ENCODE data around the gene RAD54L. TPM values are rescaled to one million over a fixed set of nuclear protein-coding genes. Genes with fewer than 3 reads are reported as not detected.

The RAD54L gene
- total and polyA plus RNA-seq, 4 donors: 0.72 to 2.2 (median 2.1) TPM

DNA sequence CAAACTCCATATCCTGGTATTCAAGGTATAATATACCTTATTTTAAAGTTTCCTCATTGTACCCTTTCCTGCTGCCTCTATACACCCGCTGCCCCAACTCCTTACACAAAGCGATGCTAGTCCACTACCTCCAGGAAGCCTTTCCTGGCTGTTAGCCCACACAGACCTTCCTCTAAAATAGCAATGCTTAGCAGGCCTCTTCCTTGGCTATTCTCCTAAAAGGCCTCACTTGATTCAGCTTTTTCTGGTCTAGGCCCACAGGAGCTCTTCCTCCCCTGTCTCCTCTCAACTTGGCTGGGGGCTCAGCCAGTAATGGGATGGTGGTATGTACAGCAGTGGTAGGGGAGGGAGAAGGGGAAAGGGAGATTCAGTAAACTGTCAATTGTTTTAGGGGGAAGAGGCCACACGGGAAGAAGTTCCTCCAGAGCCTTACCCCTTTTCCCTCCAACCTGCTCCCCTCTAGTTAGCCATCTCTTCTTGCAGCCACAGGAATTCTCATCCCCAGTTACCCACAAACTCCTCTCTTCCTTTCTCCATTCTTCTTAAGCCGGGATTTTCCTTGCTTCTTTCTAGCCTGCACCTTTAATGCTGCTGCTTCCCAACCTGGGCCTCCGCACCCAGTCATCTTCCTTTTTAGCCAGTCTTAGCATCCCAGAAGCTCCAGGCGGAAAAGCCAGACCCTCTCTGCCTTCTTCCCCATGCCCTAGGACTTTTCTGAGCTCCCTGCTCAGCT, 53.3 kb downstream of the RAD54L start:
- DNase-seq: peak in 2 of 3 donors; percentile 43 to 69
- TF ChIP-seq, protein P1, sequence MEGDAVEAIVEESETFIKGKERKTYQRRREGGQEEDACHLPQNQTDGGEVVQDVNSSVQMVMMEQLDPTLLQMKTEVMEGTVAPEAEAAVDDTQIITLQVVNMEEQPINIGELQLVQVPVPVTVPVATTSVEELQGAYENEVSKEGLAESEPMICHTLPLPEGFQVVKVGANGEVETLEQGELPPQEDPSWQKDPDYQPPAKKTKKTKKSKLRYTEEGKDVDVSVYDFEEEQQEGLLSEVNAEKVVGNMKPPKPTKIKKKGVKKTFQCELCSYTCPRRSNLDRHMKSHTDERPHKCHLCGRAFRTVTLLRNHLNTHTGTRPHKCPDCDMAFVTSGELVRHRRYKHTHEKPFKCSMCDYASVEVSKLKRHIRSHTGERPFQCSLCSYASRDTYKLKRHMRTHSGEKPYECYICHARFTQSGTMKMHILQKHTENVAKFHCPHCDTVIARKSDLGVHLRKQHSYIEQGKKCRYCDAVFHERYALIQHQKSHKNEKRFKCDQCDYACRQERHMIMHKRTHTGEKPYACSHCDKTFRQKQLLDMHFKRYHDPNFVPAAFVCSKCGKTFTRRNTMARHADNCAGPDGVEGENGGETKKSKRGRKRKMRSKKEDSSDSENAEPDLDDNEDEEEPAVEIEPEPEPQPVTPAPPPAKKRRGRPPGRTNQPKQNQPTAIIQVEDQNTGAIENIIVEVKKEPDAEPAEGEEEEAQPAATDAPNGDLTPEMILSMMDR (IDR thresholded peaks at IDR 0.05; ENCODE audit: control extremely low read depth, extremely low read depth): no peak
- peak overlapping the region; percentile 94 for H3K4me3 ChIP-seq

DNA sequence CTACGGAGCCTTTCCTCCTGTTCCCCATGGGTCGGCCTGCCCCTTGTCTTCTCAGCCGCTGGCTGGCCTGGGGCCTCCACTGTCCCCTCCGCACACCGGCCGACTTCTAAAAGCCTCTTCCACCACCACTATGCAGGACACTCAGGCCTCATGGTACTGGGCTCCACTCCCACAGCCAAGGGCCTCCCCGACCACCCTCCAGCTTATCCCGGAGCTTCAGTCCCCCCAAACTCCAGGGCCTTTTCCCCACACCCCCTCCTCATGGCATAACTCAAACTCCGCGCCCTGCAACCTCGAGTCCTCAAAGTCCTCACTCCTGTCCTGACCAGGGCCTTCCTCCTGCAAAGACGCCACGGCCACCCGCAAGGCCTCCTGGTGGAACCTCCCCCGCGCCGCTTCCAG, 53.8 kb downstream of the RAD54L start:
- Histone ChIP-seq H3K4me1 (ENCODE audit: control insufficient read depth in 5 of 5, insufficient read depth in 5 of 5, low read length in 5 of 5) (peaks cover 10 to 27% (median 14%) of the 10 kb centered on the region in 5 donors), H3K4me3 (peak overlapping the region; percentile 94)
- peak in 1 of 3 donors; percentile 18 for DNase-seq

More for the DNA sequence above, 53.3 kb downstream of the RAD54L start:
- no peak for ATAC-seq (ENCODE audit: insufficient read depth, low FRiP score)
- H3K9ac ChIP-seq (ENCODE audit: insufficient read depth in 1 of 2, low read length in 2 of 2): peak overlapping the region; percentile 81 to 98
- no peaks in the 10 kb centered on the region for H3K27me3 ChIP-seq (ENCODE audit: control insufficient read depth in 3 of 3, insufficient read depth in 3 of 3, low read length in 2 of 3)
- H3K36me3 ChIP-seq (ENCODE audit: control insufficient read depth in 4 of 4, insufficient read depth in 4 of 4, low read length in 4 of 4): peaks cover 6 to 18% (median 6%) of the 10 kb centered on the region in 4 donors
- H3K9me3 ChIP-seq (ENCODE audit: control insufficient read depth in 4 of 4, insufficient read depth in 3 of 4, low read length in 3 of 4): no peaks in the 10 kb centered on the region
- peak overlapping the region; percentile 93 to 99 for H3K27ac ChIP-seq (ENCODE audit: low read depth in 1 of 2, low read length in 1 of 2)
- 31 to 35% methylated on average over 6 of the region's 6 CpGs for WGBS, 2 donors
- peaks cover 10 to 27% (median 14%) of the 10 kb centered on the region in 5 donors for H3K4me1 ChIP-seq (ENCODE audit: control insufficient read depth in 5 of 5, insufficient read depth in 5 of 5, low read length in 5 of 5)

DNA sequence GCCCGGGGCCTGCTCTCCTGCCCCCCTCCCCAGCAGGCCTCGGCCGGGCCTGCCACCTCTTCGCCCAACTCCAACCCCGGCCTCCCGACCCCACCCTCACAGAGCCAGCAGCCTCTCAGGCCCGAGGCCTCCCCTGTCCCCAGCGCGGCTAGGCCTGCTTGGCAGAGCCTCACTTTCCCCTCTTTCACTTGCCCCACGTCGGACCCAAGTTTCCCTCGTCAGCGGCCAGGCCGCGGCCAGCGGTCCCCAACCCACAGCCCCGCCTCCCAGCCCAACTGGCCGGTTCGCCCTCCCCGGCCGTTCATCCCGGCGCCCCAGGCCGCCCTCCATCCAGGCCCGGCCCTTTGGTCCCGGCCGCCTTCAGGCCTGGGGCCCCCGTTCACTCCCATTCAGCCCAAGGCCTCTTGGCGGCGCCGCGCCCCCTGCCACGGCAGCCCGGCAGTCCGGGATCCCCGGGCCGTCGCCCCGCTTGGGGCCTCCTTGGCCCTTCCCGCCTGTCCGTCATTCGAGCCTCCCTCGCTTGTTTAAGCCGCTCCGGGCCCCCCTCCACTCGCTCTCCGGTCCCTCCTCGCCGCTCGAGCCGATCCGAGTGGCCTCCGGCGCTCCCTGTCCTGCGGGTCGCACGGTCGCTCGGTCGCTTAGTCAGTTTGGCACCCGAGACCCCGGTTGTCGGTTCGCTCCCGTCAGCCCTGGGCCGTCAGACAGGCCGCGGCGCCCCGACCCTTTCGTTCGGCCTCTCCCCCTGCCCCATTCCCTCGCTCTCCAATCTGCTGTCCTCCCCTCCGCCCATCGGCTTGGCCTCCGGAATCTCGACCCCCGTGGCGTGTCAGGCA, 54.5 kb downstream of the RAD54L start:
- peaks cover 10 to 27% (median 14%) of the 10 kb centered on the region in 5 donors for H3K4me1 ChIP-seq (ENCODE audit: control insufficient read depth in 5 of 5, insufficient read depth in 5 of 5, low read length in 5 of 5)
- WGBS, 2 donors: 0 to 1% methylated on average over 73 to 79 of the region's 79 CpGs
- H3K9ac ChIP-seq (ENCODE audit: insufficient read depth in 1 of 2, low read length in 2 of 2): peak overlapping the region; percentile 81 to 98
- H3K4me3 ChIP-seq: peak overlapping the region; percentile 94
- no peaks in the 10 kb centered on the region for H3K27me3 ChIP-seq (ENCODE audit: control insufficient read depth in 3 of 3, insufficient read depth in 3 of 3, low read length in 2 of 3)
- peak; percentile 62 to 70 (median 65) for DNase-seq
- H3K9me3 ChIP-seq (ENCODE audit: control insufficient read depth in 4 of 4, insufficient read depth in 3 of 4, low read length in 3 of 4): no peaks in the 10 kb centered on the region
- H3K27ac ChIP-seq (ENCODE audit: low read depth in 1 of 2, low read length in 1 of 2): peak overlapping the region; percentile 93 to 99
- H3K36me3 ChIP-seq (ENCODE audit: control insufficient read depth in 4 of 4, insufficient read depth in 4 of 4, low read length in 4 of 4): peaks cover 3 to 11% (median 5%) of the 10 kb centered on the region in 4 donors
- peak; percentile 22 for ATAC-seq (ENCODE audit: insufficient read depth, low FRiP score)
- TF ChIP-seq, protein P1 (IDR thresholded peaks at IDR 0.05; ENCODE audit: control extremely low read depth, extremely low read depth): no peak

More for the DNA sequence above, 53.8 kb downstream of the RAD54L start:
- Histone ChIP-seq H3K27ac (ENCODE audit: low read depth in 1 of 2, low read length in 1 of 2) (peak overlapping the region; percentile 93 to 99), H3K9me3 (ENCODE audit: control insufficient read depth in 4 of 4, insufficient read depth in 3 of 4, low read length in 3 of 4) (no peaks in the 10 kb centered on the region), H3K27me3 (ENCODE audit: control insufficient read depth in 3 of 3, insufficient read depth in 3 of 3, low read length in 2 of 3) (no peaks in the 10 kb centered on the region), H3K9ac (ENCODE audit: insufficient read depth in 1 of 2, low read length in 2 of 2) (peak overlapping the region; percentile 81 to 98), H3K36me3 (ENCODE audit: control insufficient read depth in 4 of 4, insufficient read depth in 4 of 4, low read length in 4 of 4) (peaks cover 4 to 17% (median 6%) of the 10 kb centered on the region in 4 donors)
- TF ChIP-seq, protein P1 (IDR thresholded peaks at IDR 0.05; ENCODE audit: control extremely low read depth, extremely low read depth): no peak
- ATAC-seq (ENCODE audit: insufficient read depth, low FRiP score): no peak
- WGBS, 2 donors: 7 to 13% methylated on average over 17 of the region's 17 CpGs
